Myocyte (in vitro differentiated cells): ENCODE data around the gene PRDM1. TPM values are rescaled to one million over a fixed set of nuclear protein-coding genes. Genes with fewer than 3 reads are reported as not detected.
"Not testable (repeated sequence)": the region's sequence is repeated elsewhere in the genome, so short reads cannot be mapped to it uniquely, and the experiment has no call there.

Experiments used
- DNase-seq: peaks from one replicate; pipeline ENCODE4 v3.0.0-alpha.2; 2012; ENCODE audit warnings: low read depth
- total RNA-seq: library from RNA; depleted of rRNA; stranded (reverse); fragments of >200 nt; gene quantifications from 2 replicates; pipeline ENCODE4 v1.2.3, GENCODE V29; 2014

PRDM1 gene
- total RNA-seq, 1 donor from 2014 or later = 0.67 TPM

GRCh38 chr6:106135911-106136571 is 49.9 kb downstream of the PRDM1 start:
- DNase-seq = no peak

GRCh38 chr6:106136845-106137244 is 50.7 kb downstream of the PRDM1 start:
- no peak for DNase-seq

GRCh38 chr6:106138151-106138550 is 52.0 kb downstream of the PRDM1 start:
- DNase-seq = no peak

- peak; percentile 37 for DNase-seq
Measured at GRCh38 chr6:106141441-106142237, 55.5 kb downstream of the PRDM1 start.

GRCh38 chr6:106142876-106143431 is 56.8 kb downstream of the PRDM1 start:
- peak; percentile 33 for DNase-seq

GRCh38 chr6:106143665-106144064 is 57.5 kb downstream of the PRDM1 start:
- no peak for DNase-seq

- DNase-seq = no peak
Measured at GRCh38 chr6:106145144-106145543, 59.0 kb downstream of the PRDM1 start.

- no peak for DNase-seq
Measured at GRCh38 chr6:106145741-106146227, 59.6 kb downstream of the PRDM1 start.

GRCh38 chr6:106146852-106147351 is 60.8 kb downstream of the PRDM1 start:
- no peak for DNase-seq

GRCh38 chr6:106147476-106147875 is 61.3 kb downstream of the PRDM1 start:
- no peak for DNase-seq

GRCh38 chr6:106149472-106150069 is 63.4 kb downstream of the PRDM1 start:
- DNase-seq = no peak

GRCh38 chr6:106152476-106152875 is 66.3 kb downstream of the PRDM1 start:
- not testable (repeated sequence) for DNase-seq

- peak; percentile 34 for DNase-seq
Measured at GRCh38 chr6:106152952-106153351, 66.8 kb downstream of the PRDM1 start.

GRCh38 chr6:106154326-106154725 is 68.2 kb downstream of the PRDM1 start:
- no peak for DNase-seq

GRCh38 chr6:106155219-106155830 is 69.2 kb downstream of the PRDM1 start:
- DNase-seq = no peak

GRCh38 chr6:106156413-106156812 is 70.3 kb downstream of the PRDM1 start:
- no peak for DNase-seq

- no peak for DNase-seq
Measured at GRCh38 chr6:106156863-106157262, 70.7 kb downstream of the PRDM1 start.

GRCh38 chr6:106158816-106159215 is 72.7 kb downstream of the PRDM1 start:
- DNase-seq = no peak
